ENCODE data around the gene HOXD8.

HOXD8 gene

GRCh38 chr2:176082525-176082823, 47.0 kb upstream of the HOXD8 start:
- no peak for DNase-seq (ENCODE audit: low read depth)
- H3K4me3 ChIP-seq (ENCODE audit: low read depth, low read length): no peak overlapping the region
- TF ChIP-seq MAX (IDR thresholded peaks at IDR 0.05; ENCODE audit: low read depth, low read length) (no peak), MYC (IDR thresholded peaks at IDR 0.05; ENCODE audit: low read depth, low read length) (no peak), CTCF (IDR thresholded peaks at IDR 0.05; ENCODE audit: low read depth, low read length) (no peak), POLR2A (IDR thresholded peaks at IDR 0.05; ENCODE audit: extremely low read depth, insufficient read length) (no peak)

- DNase-seq (ENCODE audit: low read depth): no peak
- TF ChIP-seq MYC (IDR thresholded peaks at IDR 0.05; ENCODE audit: low read depth, low read length) (no peak), CTCF (IDR thresholded peaks at IDR 0.05; ENCODE audit: low read depth, low read length) (no peak), MAX (IDR thresholded peaks at IDR 0.05; ENCODE audit: low read depth, low read length) (no peak), POLR2A (IDR thresholded peaks at IDR 0.05; ENCODE audit: extremely low read depth, insufficient read length) (no peak)
- H3K4me3 ChIP-seq (ENCODE audit: low read depth, low read length): no peak overlapping the region
Measured at GRCh38 chr2:176082824-176083751, 46.4 kb upstream of the HOXD8 start.

- no peak for TF ChIP-seq POLR2A (IDR thresholded peaks at IDR 0.05; ENCODE audit: extremely low read depth, insufficient read length)
- TF ChIP-seq MAX (IDR thresholded peaks at IDR 0.05; ENCODE audit: low read depth, low read length): no peak
- TF ChIP-seq CTCF (IDR thresholded peaks at IDR 0.05; ENCODE audit: low read depth, low read length): no peak
- TF ChIP-seq MYC (IDR thresholded peaks at IDR 0.05; ENCODE audit: low read depth, low read length): no peak
- H3K4me3 ChIP-seq (ENCODE audit: low read depth, low read length): peak within 1 kb of the TSS; percentile 42
- no peak for DNase-seq (ENCODE audit: low read depth)
Measured at GRCh38 chr2:176083796-176084261, 45.7 kb upstream of the HOXD8 start, which contains the start of gene EVX2. TSS of gene EVX2 (minus strand) at chr2:176083962. CDS start at chr2:176083776, 186 bp downstream.

GRCh38 chr2:176084611-176085119, 44.8 kb upstream of the HOXD8 start:
- peak overlapping the region; percentile 42 for H3K4me3 ChIP-seq (ENCODE audit: low read depth, low read length)
- no peak for TF ChIP-seq CTCF (IDR thresholded peaks at IDR 0.05; ENCODE audit: low read depth, low read length)
- no peak for TF ChIP-seq MYC (IDR thresholded peaks at IDR 0.05; ENCODE audit: low read depth, low read length)
- TF ChIP-seq POLR2A (IDR thresholded peaks at IDR 0.05; ENCODE audit: extremely low read depth, insufficient read length): no peak
- DNase-seq (ENCODE audit: low read depth): no peak

- TF ChIP-seq CTCF (IDR thresholded peaks at IDR 0.05; ENCODE audit: low read depth, low read length) (no peak), MAX (IDR thresholded peaks at IDR 0.05; ENCODE audit: low read depth, low read length) (no peak), POLR2A (IDR thresholded peaks at IDR 0.05; ENCODE audit: extremely low read depth, insufficient read length) (no peak), MYC (IDR thresholded peaks at IDR 0.05; ENCODE audit: low read depth, low read length) (no peak)
- peak overlapping the region; percentile 42 for H3K4me3 ChIP-seq (ENCODE audit: low read depth, low read length)
- no peak for DNase-seq (ENCODE audit: low read depth)
Measured at GRCh38 chr2:176085120-176085788, 44.3 kb upstream of the HOXD8 start.
